SK-N-MC (cell line): Measurements from ENCODE around the gene DCST1.

Source experiments
- EZH2 ChIP-seq: fragments of 200-600 bp; sonication (generic); IDR thresholded peaks from one replicate; pipeline ENCODE4 v1.6.1; 2017; ENCODE audit warnings: antibody characterized with exemption
- FOXP2 ChIP-seq: optimal IDR thresholded peaks from 2 replicates; pipeline ENCODE3; 2011; ENCODE audit warnings: mild to moderate bottlenecking, moderate library complexity; ENCODE audit not compliant: insufficient read depth; ENCODE audit errors: extremely low read length, control extremely low read depth
- POLR2AphosphoS5 ChIP-seq: IDR thresholded peaks from 2 replicates; pipeline ENCODE4 v1.6.1; 2012; ENCODE audit warnings: mild to moderate bottlenecking, low read depth, low read length, borderline replicate concordance

GRCh38 chr1:155015527-155016230 lies 17.9 kb upstream of the DCST1 start:
- no peak for TF ChIP-seq EZH2
- no peak for TF ChIP-seq POLR2AphosphoS5
- TF ChIP-seq FOXP2: no peak
